ENCODE data around the gene TEX261.
"Not testable (repeated sequence)": the region's sequence is repeated elsewhere in the genome, so short reads cannot be mapped to it uniquely, and the experiment has no call there.

DNA sequence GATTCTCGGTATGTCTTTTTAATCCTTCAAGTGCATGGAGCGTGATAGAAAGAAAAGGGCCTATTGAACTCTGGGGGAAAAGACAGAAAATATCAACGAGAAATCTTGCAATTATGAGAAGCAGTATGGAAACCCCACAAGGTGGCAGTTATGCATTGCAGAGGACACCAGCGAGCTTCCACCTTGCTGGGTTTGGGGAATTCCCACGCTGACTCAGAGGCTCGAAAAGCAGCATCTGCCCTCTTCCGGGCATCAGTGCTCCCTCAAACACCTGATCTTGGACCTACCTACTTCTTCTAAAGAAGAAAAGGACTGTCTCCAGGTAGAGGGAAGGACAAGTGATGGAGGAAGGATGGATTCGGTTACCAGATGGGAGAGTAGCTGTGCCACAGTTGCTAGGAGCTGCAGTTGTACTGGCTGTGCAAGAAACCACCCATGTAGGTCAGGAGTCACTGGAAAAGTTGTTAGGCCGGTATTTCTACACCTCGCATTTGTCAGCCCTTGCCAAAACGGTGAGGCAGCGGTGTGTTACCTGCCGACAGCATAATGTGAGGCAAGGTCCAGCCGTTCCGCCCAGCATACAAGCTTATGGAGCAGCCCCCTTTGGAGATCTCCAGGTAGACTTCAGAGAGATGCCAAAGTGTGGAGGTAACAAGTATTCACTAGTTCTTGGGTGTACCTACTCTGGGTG is 29.0 kb upstream of the TEX261 start:
- TF ChIP-seq POLR2A (IDR thresholded peaks at IDR 0.05; ENCODE audit: low read depth, low read length); SPI1 (IDR thresholded peaks at IDR 0.05; ENCODE audit: low read depth, low read length); POLR2AphosphoS5 (IDR thresholded peaks at IDR 0.05; ENCODE audit: low read depth, low read length); TAF1 (IDR thresholded peaks at IDR 0.05; ENCODE audit: low read depth, low read length); PAX5 (IDR thresholded peaks at IDR 0.05; ENCODE audit: insufficient read depth, low read length, severe bottlenecking): not testable (repeated sequence)
